ENCODE data around the gene F5.

DNA sequence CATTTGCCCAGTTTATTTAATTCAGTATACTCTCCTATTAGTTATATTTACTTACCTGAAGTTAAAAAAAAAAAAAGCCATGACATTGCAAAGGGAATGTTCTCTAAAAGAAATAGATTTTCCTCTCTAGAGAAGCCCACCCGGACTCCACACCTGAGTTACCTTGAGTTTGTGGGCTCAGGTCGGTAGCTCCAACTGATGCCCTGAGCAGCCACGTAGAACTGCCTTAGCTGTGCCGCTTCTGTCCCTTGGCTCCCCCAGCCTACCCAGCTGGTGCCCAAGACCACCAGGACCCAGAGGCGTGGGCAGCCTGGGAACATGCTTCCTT lies 250 bp downstream of the F5 start:
- TF ChIP-seq, protein P1, sequence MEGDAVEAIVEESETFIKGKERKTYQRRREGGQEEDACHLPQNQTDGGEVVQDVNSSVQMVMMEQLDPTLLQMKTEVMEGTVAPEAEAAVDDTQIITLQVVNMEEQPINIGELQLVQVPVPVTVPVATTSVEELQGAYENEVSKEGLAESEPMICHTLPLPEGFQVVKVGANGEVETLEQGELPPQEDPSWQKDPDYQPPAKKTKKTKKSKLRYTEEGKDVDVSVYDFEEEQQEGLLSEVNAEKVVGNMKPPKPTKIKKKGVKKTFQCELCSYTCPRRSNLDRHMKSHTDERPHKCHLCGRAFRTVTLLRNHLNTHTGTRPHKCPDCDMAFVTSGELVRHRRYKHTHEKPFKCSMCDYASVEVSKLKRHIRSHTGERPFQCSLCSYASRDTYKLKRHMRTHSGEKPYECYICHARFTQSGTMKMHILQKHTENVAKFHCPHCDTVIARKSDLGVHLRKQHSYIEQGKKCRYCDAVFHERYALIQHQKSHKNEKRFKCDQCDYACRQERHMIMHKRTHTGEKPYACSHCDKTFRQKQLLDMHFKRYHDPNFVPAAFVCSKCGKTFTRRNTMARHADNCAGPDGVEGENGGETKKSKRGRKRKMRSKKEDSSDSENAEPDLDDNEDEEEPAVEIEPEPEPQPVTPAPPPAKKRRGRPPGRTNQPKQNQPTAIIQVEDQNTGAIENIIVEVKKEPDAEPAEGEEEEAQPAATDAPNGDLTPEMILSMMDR (IDR thresholded peaks at IDR 0.05), result no peak
- TF ChIP-seq POLR2AphosphoS5 (IDR thresholded peaks at IDR 0.05) (no peak), POLR2A (IDR thresholded peaks at IDR 0.05) (no peak)

Data from sigmoid colon (tissue), 4 donors.